Cerebellar nuclear complex (tissue), 1 donor: ENCODE data around the gene TEDC2.
"Not testable (repeated sequence)": the region's sequence is repeated elsewhere in the genome, so short reads cannot be mapped to it uniquely, and the experiment has no call there.

Experiments used
- DNase-seq, 2 experiments: peaks; one replicate each; lab custom pipeline; 2025; lab: John Stamatoyannopoulos, UW

TEDC2 gene

GRCh38 chr16:2438121-2438520 is 21.8 kb upstream of the TEDC2 start:
- no peak for DNase-seq

GRCh38 chr16:2439598-2439997 is 20.3 kb upstream of the TEDC2 start:
- no peak for DNase-seq

- not testable (repeated sequence) for DNase-seq
Observed at GRCh38 chr16:2441143-2441804, 18.6 kb upstream of the TEDC2 start.

- no peak for DNase-seq
Observed at GRCh38 chr16:2443555-2443954, 16.4 kb upstream of the TEDC2 start.

DNA sequence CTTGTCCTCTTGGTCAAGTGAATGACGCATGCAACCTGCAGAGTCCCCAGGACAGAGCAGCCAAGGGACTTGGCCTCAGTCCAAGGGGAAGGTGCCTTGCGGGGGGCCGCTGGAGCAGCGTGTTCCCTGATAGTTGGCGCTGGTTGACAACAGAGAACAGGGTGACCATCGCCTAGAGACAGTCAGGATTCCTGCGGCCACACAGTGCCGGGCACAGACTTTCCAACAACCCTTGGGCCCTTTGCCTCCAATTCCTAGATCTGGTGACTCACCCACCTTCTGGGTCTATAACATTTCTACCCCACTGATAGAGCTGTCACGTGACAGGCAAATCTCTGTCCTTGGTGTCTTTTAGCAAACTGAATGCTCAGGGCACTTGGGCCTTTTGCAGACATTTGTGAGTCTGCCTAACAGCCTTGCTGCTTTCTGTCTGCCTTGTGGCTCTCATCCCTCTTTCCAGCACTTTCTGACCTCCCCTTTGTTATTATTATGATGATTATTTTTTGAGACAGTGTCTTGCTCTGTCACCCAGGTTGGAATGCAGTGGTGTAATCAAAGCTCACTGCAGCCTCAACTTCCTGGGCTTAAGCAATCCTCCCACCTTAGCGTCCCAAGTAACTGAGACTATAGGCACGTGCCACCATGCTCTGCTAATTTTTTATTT is 11.9 kb upstream of the TEDC2 start:
- DNase-seq = no peak

GRCh38 chr16:2449118-2449517 is 10.8 kb upstream of the TEDC2 start:
- DNase-seq = no peak

GRCh38 chr16:2450535-2450934 is 9.4 kb upstream of the TEDC2 start:
- DNase-seq = no peak

DNA sequence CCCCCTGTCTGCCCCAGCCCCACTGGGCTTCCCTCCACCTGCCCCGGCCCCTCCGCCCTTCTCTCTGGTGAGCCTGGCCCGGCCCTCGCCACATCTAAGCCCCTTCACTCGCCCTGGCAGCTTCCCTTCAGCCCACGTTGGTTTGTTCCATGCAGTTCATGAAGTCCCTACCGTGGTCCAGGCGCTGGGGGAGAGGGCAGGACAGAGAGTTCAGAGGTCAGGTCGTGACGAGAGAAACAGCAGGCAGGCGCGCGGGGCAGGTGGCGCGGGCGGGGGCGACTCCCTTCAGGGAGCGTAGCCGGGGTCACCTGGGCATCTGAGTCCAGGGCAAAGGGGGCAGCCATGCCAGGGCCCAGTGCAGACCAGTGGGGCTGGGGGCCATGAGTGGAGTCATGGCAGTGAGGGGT is 8.9 kb upstream of the TEDC2 start:
- DNase-seq = no peak

DNA sequence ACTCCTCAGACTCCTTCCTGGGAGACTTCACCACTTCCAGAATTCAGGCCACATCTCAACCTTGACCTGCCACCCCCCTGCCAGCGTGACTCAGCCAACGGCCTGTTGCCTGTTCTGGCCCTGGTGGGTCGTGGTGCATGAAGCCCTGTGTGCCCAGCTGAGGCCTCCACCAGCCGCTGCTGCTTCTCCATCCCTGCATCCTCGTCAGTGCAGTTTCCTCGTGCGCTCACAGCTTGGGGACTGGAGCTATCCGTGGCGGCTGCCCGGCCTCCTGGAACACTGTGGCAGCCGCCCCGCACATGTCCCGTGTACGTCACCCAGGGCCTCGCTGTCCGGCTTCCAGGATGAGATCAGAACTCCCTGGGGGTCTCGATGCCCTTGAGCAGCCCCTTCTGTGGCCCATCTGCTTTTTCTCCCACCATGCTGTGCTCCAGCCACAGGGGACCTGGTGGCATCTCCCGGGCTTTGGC is 8.0 kb upstream of the TEDC2 start:
- DNase-seq = no peak

GRCh38 chr16:2452650-2453049 is 7.3 kb upstream of the TEDC2 start:
- no peak for DNase-seq

- DNase-seq = no peak
Observed at GRCh38 chr16:2455081-2455845, 4.6 kb upstream of the TEDC2 start.

DNA sequence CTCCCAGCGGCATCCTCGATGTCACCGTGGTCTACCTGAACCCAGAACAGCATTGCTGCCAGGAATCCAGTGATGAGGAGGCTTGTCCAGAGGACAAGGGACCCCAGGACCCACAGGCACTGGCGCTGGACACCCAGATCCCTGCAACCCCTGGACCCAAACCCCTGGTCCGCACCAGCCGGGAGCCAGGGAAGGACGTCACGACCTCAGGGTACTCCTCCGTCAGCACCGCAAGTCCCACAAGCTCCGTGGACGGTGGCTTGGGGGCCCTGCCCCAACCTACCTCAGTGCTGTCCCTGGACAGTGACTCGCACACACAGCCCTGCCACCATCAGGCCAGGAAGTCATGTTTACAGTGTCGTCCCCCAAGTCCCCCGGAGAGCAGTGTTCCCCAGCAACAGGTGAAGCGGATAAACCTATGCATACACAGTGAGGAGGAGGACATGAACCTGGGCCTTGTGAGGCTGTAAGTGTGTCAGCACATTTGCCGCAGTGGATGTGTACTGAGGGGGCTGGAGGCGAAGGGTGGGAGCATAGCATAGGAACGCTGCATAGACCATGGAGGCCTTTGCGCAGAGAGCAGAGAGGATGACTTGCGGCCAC is 3.3 kb upstream of the TEDC2 start:
- DNase-seq = no peak

- DNase-seq = no peak
Observed at GRCh38 chr16:2457267-2457666, 2.6 kb upstream of the TEDC2 start.

DNA sequence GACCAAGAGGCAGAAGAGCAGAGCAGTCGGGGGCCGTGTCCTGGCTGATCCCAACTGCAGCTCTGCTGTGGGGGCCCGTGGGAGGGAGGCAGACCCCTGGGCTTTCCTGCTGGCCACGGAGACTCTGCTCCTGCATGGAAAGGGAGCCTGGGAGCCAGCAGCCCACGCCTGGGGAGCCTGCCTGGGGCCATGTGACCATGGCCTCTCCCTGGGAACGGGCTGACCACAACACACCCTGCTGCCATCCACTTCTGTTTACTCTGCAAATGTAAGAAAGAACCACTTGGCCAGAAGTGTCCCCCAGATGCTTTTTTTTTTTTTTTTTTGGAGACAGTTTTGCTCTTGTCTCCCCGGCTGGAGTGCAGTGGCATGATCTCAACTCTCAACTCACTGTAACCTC is 2.0 kb upstream of the TEDC2 start:
- no peak for DNase-seq

DNA sequence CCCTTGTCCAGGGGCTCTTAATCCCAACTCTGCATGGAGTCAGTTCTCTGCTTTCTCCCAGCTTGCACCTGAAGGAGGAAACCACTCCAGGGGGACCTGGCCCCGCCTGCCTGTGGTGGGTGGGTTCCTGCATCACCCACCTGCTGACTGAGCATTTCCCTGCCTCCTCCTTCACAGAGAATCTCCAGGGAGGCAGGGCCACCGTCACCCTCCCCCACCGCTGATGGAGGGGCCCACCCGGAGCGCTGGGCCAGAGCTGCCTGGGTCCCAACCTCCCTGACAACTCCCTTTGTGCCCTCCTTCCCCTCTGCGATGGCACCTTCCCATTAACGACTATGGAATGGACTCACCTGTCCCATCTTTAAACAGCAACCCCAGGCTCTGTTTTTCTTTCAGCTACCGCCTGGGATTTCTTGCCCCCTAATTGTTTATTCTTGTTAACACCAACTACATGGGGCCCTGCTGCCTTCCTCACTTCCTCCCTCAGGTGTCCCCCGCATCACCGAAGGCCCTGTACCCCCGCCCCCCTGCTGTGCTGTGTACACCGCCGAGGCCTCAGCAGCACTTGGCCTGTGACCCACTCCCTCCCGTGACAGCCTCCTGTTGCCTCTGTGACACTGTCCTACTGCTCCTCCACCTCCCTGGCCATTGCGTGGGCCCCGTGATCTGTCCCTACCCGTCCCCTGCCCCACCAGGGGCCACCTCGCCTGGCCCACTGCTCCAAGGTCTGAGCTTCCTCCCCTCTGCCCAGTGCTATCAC is 842 bp upstream of the TEDC2 start:
- no peak for DNase-seq

GRCh38 chr16:2460391-2460713 is 443 bp downstream of the TEDC2 start:
- DNase-seq = no peak

- DNase-seq = no peak
Observed at GRCh38 chr16:2460916-2461315, 1.0 kb downstream of the TEDC2 start.

- DNase-seq = no peak
Observed at GRCh38 chr16:2462031-2462866, 2.3 kb downstream of the TEDC2 start.

- no peak for DNase-seq
Observed at GRCh38 chr16:2464333-2464732, 4.4 kb downstream of the TEDC2 start.

- no peak for DNase-seq
Observed at GRCh38 chr16:2465653-2466415, 5.9 kb downstream of the TEDC2 start.
